GM23338 (cell line): Measurements from ENCODE around the gene TEKTIP1. TPM values are rescaled to one million over a fixed set of nuclear protein-coding genes. Genes with fewer than 3 reads are reported as not detected.
"Not testable (repeated sequence)": the region's sequence is repeated elsewhere in the genome, so short reads cannot be mapped to it uniquely, and the experiment has no call there.

Experiments
- ATAC-seq: fragments of 200-7000 bp; cut with Tn5 transposase; 3 replicates; pipeline ENCODE4 v1.9.1; 2020
- DNase-seq: peaks from one replicate; pipeline ENCODE4 v3.0.0-alpha.2; 2015; ENCODE audit warnings: low spot score
- H2AFZ ChIP-seq: fragments of 200-600 bp; sonication (generic); 2 replicates; pipeline ENCODE4 v1.8.0; 2016; ENCODE audit warnings: antibody characterized with exemption, mild to moderate bottlenecking, moderate library complexity
- H3F3A ChIP-seq: fragments of 200-600 bp; sonication (generic); replicated peaks from 2 replicates; pipeline ENCODE4 v1.8.0; 2017; ENCODE audit warnings: antibody characterized with exemption, mixed run types, low read depth
- H3K27ac ChIP-seq: fragments of 200-600 bp; sonication (generic); 2 replicates; pipeline ENCODE4 v1.6.1; 2016; ENCODE audit warnings: low read depth
- H3K27me3 ChIP-seq: fragments of 200-600 bp; sonication (generic); 2 replicates; pipeline ENCODE4 v1.8.0; 2016; ENCODE audit warnings: mild to moderate bottlenecking, mixed run types, moderate library complexity; ENCODE audit not compliant: insufficient read depth
- H3K36me3 ChIP-seq: fragments of 200-600 bp; sonication (generic); 2 replicates; pipeline ENCODE4 v1.8.0; 2016; ENCODE audit warnings: mild to moderate bottlenecking; ENCODE audit not compliant: insufficient read depth
- H3K4me1 ChIP-seq: fragments of 200-600 bp; sonication (generic); 2 replicates; pipeline ENCODE4 v1.8.0; 2016; ENCODE audit warnings: mild to moderate bottlenecking, moderate library complexity; ENCODE audit not compliant: insufficient read depth
- H3K4me2 ChIP-seq: fragments of 200-600 bp; sonication (generic); 2 replicates; pipeline ENCODE4 v1.7.1; 2017; ENCODE audit warnings: mixed run types
- H3K4me3 ChIP-seq: fragments of 200-600 bp; sonication (generic); 2 replicates; pipeline ENCODE4 v1.6.1; 2016; ENCODE audit warnings: mixed run types
- H3K79me2 ChIP-seq: fragments of 200-600 bp; sonication (generic); replicated peaks from 2 replicates; pipeline ENCODE4 v1.8.0; 2017; ENCODE audit warnings: mild to moderate bottlenecking; ENCODE audit not compliant: insufficient read depth
- H3K9me2 ChIP-seq: fragments of 200-600 bp; sonication (generic); 2 replicates; pipeline ENCODE4 v1.8.0; 2017; ENCODE audit not compliant: insufficient read depth
- H4K20me1 ChIP-seq: fragments of 200-600 bp; sonication (generic); replicated peaks from 2 replicates; pipeline ENCODE4 v1.8.0; 2017; ENCODE audit warnings: mild to moderate bottlenecking; ENCODE audit not compliant: insufficient read depth
- H3K27ac Mint-ChIP-seq: 2 replicates; pipeline ENCODE4 v1.8.0; 2020; ENCODE audit warnings: inconsistent platforms, mild to moderate bottlenecking, moderate library complexity, mixed read lengths
- H3K27me3 Mint-ChIP-seq: 3 replicates; pipeline ENCODE4 v1.8.0; 2022; ENCODE audit warnings: low read depth, mild to moderate bottlenecking, moderate library complexity, mixed read lengths, inconsistent platforms; ENCODE audit not compliant: insufficient read depth, poor library complexity
- H3K36me3 Mint-ChIP-seq: 3 replicates; pipeline ENCODE4 v1.8.0; 2021; ENCODE audit warnings: low read depth, mild to moderate bottlenecking, inconsistent platforms, moderate library complexity, mixed read lengths
- H3K4me1 Mint-ChIP-seq: 3 replicates; pipeline ENCODE4 v1.8.0; 2020; ENCODE audit warnings: mild to moderate bottlenecking, inconsistent platforms, mixed read lengths
- H3K4me3 Mint-ChIP-seq: 3 replicates; pipeline ENCODE4 v1.8.0; 2021; ENCODE audit warnings: moderate library complexity, mild to moderate bottlenecking, inconsistent platforms, mixed read lengths
- H3K9me3 Mint-ChIP-seq: 3 replicates; pipeline ENCODE4 v1.8.0; 2020; ENCODE audit warnings: moderate library complexity, mild to moderate bottlenecking, inconsistent platforms, mixed read lengths
- ETS1 ChIP-seq: IDR thresholded peaks from 2 replicates; pipeline ENCODE4 v1.6.1; 2016; ENCODE audit warnings: antibody characterized with exemption
- EZH2 ChIP-seq: fragments of 200-600 bp; sonication (generic); IDR thresholded peaks from one replicate; pipeline ENCODE4 v1.8.0; 2017; ENCODE audit warnings: antibody characterized with exemption, mild to moderate bottlenecking, low read depth; ENCODE audit not compliant: unreplicated experiment
- EZH2phosphoT487 ChIP-seq: fragments of 200-600 bp; sonication (generic); IDR thresholded peaks from one replicate; pipeline ENCODE4 v1.8.1; 2018; ENCODE audit warnings: antibody characterized with exemption; ENCODE audit not compliant: unreplicated experiment
- STAT1 ChIP-seq: IDR thresholded peaks from one replicate; pipeline ENCODE4 v1.6.1; 2016; ENCODE audit warnings: antibody characterized with exemption; ENCODE audit not compliant: unreplicated experiment
- ZNF114 ChIP-seq: fragments of 250-450 bp; sonication (Bioruptor Pico); IDR thresholded peaks from 2 replicates; pipeline ENCODE4 v1.5.0; 2020; ENCODE audit warnings: mild to moderate bottlenecking, moderate library complexity
- ZNF462 ChIP-seq: fragments of 250-450 bp; sonication (Bioruptor Pico); IDR thresholded peaks from 2 replicates; pipeline ENCODE4 v1.5.0; 2020; ENCODE audit warnings: mild to moderate bottlenecking, moderate library complexity
- polyA plus RNA-seq: library from polyadenylated mRNA; unstranded; fragments of >200 nt; fragmentation: Nextera tagmentation; extraction: Ambion mirVana; gene quantifications from 2 replicates; pipeline ENCODE4 v1.2.1, GENCODE V29; 2016
- total RNA-seq: library from RNA; depleted of rRNA; stranded (reverse); fragments of >200 nt; shearing (Covaris generic); gene quantifications from 2 replicates; pipeline ENCODE4 v1.2.3, GENCODE V29; 2014
- TF ChIP-seq, protein P1 (sequence below), 2 experiments: fragments of 200-600 bp in 1 of 2; sonication (generic) in 1 of 2; conservative IDR thresholded peaks; 2 replicates each; pipeline versions ENCODE4 v1.5.1 to v1.6.1; 2016 to 2017; ENCODE audit warnings: antibody characterized with exemption in 2 of 2, low read depth in 2 of 2, mild to moderate bottlenecking in 2 of 2, moderate library complexity in 1 of 2

TEKTIP1 gene
- total and polyA plus RNA-seq, 2 experiments from 2014 or later = not detected

DNA sequence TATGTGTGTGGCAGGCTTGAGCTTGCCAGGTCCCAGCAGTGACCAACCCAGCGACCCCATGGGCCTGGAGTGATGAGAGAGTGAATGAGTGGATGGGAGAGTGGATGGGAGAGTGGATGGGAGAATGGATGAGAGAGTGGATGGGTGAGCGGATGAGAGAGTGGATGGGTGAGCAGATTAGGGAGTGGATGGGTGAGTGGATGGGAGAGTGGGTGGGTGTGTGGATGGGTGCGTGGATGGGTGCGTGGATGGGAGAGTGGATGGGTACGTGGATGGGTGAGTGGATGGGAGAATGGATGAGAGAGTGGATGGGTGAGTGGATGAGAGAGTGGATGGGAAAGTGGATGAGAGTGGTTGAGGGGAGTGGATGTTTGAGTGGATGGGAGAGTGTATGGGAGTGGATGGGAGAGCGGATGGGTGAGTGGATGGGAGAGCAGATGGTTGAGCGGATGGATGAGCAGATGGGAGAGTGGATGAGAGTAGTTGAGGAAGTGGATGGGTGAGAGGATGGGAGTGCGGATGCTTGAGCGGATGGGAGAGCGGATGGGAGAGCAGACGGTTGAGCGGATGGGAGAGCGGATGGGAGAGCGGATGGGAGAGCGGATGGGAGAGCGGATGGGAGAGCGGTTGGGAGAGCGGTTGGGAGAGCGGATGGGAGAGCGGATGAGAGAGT, 10.3 kb upstream of the TEKTIP1 start:
- no peak overlapping the region for H3K4me3 Mint-ChIP-seq

DNA sequence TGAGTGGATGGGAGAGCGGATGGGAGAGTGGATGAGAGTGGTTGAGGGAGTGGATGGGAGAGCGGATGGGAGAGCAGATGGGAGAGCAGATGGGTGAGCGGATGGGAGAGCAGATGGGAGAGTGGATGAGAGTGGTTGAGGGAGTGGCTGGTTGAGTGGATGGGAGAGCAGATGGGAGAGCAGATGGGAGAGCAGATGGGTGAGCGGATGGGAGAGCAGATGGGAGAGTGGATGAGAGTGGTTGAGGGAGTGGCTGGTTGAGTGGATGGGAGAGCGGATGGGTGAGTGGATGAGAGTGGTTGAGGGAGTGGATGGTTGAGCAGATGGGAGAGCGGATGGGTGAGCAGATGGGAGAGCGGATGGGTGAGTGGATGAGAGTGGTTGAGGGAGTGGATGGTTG, 9.7 kb upstream of the TEKTIP1 start:
- H3K4me3 Mint-ChIP-seq, H3K27ac Mint-ChIP-seq, H3K4me3 ChIP-seq, H3K79me2 ChIP-seq, H4K20me1 ChIP-seq, H3K27me3 ChIP-seq, H2AFZ ChIP-seq, H3K9me2 ChIP-seq, H3K4me1 ChIP-seq, H3K27ac ChIP-seq, H3K9me3 Mint-ChIP-seq, DNase-seq, H3K4me1 Mint-ChIP-seq, H3K4me2 ChIP-seq, H3F3A ChIP-seq, H3K27me3 Mint-ChIP-seq, ATAC-seq, H3K36me3 ChIP-seq: not testable (repeated sequence)
- H3K36me3 Mint-ChIP-seq = peaks cover 17% of the 10 kb centered on the region

More for the DNA sequence above, 10.3 kb upstream of the TEKTIP1 start:
- no peaks in the 10 kb centered on the region for H3K27me3 ChIP-seq
- H3K4me3 ChIP-seq = no peak overlapping the region
- no peaks in the 10 kb centered on the region; the same call in 2 of the 3 replicates for H3K4me1 Mint-ChIP-seq
- H3K27ac Mint-ChIP-seq = no peak overlapping the region
- no peaks in the 10 kb centered on the region for H3K9me3 Mint-ChIP-seq
- no peak overlapping the region for H2AFZ ChIP-seq
- H3F3A ChIP-seq = no peaks in the 10 kb centered on the region
- H3K27ac ChIP-seq = no peak overlapping the region
- no peaks in the 10 kb centered on the region; the same call in 1 of the 2 replicates for H4K20me1 ChIP-seq
- H3K4me1 ChIP-seq = no peaks in the 10 kb centered on the region
- H3K36me3 Mint-ChIP-seq = peaks cover 14% of the 10 kb centered on the region
- DNase-seq = no peak
- H3K27me3 Mint-ChIP-seq = peaks cover 5% of the 10 kb centered on the region
- H3K9me2 ChIP-seq = no peaks in the 10 kb centered on the region
- H3K4me2 ChIP-seq = no peak overlapping the region
- no peaks in the 10 kb centered on the region for H3K79me2 ChIP-seq
- TF ChIP-seq STAT1 (no peak), ZNF114 (no peak), EZH2phosphoT487 (no peak), ETS1 (no peak)
- TF ChIP-seq, protein P1, sequence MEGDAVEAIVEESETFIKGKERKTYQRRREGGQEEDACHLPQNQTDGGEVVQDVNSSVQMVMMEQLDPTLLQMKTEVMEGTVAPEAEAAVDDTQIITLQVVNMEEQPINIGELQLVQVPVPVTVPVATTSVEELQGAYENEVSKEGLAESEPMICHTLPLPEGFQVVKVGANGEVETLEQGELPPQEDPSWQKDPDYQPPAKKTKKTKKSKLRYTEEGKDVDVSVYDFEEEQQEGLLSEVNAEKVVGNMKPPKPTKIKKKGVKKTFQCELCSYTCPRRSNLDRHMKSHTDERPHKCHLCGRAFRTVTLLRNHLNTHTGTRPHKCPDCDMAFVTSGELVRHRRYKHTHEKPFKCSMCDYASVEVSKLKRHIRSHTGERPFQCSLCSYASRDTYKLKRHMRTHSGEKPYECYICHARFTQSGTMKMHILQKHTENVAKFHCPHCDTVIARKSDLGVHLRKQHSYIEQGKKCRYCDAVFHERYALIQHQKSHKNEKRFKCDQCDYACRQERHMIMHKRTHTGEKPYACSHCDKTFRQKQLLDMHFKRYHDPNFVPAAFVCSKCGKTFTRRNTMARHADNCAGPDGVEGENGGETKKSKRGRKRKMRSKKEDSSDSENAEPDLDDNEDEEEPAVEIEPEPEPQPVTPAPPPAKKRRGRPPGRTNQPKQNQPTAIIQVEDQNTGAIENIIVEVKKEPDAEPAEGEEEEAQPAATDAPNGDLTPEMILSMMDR (conservative IDR thresholded peaks at IDR 0.05; ENCODE audit: low read depth in 2 of 2) = no peak
- H3K36me3 ChIP-seq = no peaks in the 10 kb centered on the region
- no peak for ATAC-seq

DNA sequence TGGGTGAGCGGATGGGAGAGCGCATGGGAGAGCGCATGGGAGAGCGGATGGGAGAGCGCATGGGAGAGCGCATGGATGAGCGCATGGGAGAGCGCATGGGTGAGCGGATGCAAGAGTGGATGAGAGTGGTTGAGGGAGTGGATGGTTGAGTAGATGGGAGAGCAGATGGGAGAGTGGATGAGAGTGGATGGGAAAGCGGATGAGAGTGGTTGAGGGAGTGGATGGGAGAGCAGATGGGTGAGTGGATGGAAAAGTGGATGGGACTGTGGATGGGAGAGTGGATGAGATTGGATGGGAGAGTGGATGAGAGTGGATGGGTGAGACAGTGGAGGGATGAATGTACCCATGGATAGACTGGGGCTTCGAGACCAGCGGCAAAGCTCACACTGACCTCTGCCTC, 8.6 kb upstream of the TEKTIP1 start:
- Histone ChIP-seq H3K4me2 (no peak overlapping the region), H3F3A (no peaks in the 10 kb centered on the region), H3K4me3 (no peak overlapping the region), H3K27me3 (no peaks in the 10 kb centered on the region), H2AFZ (no peak overlapping the region), H4K20me1 (no peaks in the 10 kb centered on the region), H3K4me1 (no peaks in the 10 kb centered on the region), H3K9me2 (no peaks in the 10 kb centered on the region), H3K36me3 (no peaks in the 10 kb centered on the region), H3K27ac (no peak overlapping the region), H3K79me2 (no peaks in the 10 kb centered on the region)
- H3K27ac Mint-ChIP-seq = no peak overlapping the region
- H3K4me3 Mint-ChIP-seq = no peak overlapping the region
- DNase-seq = no peak
- no peaks in the 10 kb centered on the region for H3K9me3 Mint-ChIP-seq
- ATAC-seq = no peak
- H3K27me3 Mint-ChIP-seq = peaks cover 7% of the 10 kb centered on the region
- peaks cover 23% of the 10 kb centered on the region for H3K36me3 Mint-ChIP-seq
- H3K4me1 Mint-ChIP-seq = no peaks in the 10 kb centered on the region
- TF ChIP-seq EZH2 (no peak), ZNF462 (CRISPR knock-in tag) (no peak), STAT1 (no peak), EZH2phosphoT487 (no peak)
